Colonic mucosa (tissue), 4 donors: Measurements from ENCODE around the gene ITGB3BP. TPM values are rescaled to one million over a fixed set of nuclear protein-coding genes. Genes with fewer than 3 reads are reported as not detected.

Source experiments
- DNase-seq: peaks from one replicate; pipeline ENCODE4 v3.0.0-alpha.2; 2020
- H3K27ac ChIP-seq: fragments of 200-600 bp; one replicate; pipeline ENCODE4 v1.8.0; 2021
- H3K27me3 ChIP-seq: fragments of 200-600 bp; one replicate; pipeline ENCODE4 v1.8.0; 2021
- H3K36me3 ChIP-seq: fragments of 200-600 bp; one replicate; pipeline ENCODE4 v1.8.0; 2021
- H3K4me1 ChIP-seq: fragments of 200-600 bp; one replicate; pipeline ENCODE4 v1.8.0; 2021; ENCODE audit warnings: mild to moderate bottlenecking
- H3K4me3 ChIP-seq: fragments of 200-600 bp; one replicate; pipeline ENCODE4 v1.8.0; 2021
- H3K9ac ChIP-seq, 2 donors: one replicate each; pipeline ENCODE4 v1.7.0; 2013; ENCODE audit warnings: control low read depth in 2 of 2, low read depth in 2 of 2, low read length in 2 of 2
- H3K9me3 ChIP-seq: fragments of 200-600 bp; one replicate; pipeline ENCODE4 v1.8.0; 2021
- CTCF ChIP-seq: fragments of 200-600 bp; IDR thresholded peaks from one replicate; pipeline ENCODE4 v1.8.0; 2022; ENCODE audit warnings: antibody characterized with exemption, mild to moderate bottlenecking
- intact Hi-C: fragments of 100-400 bp; cut with DNase I; formaldehyde crosslinking; loops from one replicate; pipeline ENCODE4 v1.14.1; 2022
- total RNA-seq, 2 donors: library from RNA; stranded (reverse); fragmentation: NEBNext Ultra II Directional in 1 of 2; extraction: Animal tissue kit (Norgen Biotek cat#: 25700) in 1 of 2; gene quantifications; one replicate each; pipeline ENCODE4 v1.2.1, GENCODE V29; 2021
- donor health status: healthy.
- donor health status: DM: no; HTN: no; CAD: no.
- donor health status: DM: no; HTN: no; CAD: no.

ITGB3BP gene
- total RNA-seq, 2 donors from 2014 or later: 14.5 to 19.7 TPM

DNA sequence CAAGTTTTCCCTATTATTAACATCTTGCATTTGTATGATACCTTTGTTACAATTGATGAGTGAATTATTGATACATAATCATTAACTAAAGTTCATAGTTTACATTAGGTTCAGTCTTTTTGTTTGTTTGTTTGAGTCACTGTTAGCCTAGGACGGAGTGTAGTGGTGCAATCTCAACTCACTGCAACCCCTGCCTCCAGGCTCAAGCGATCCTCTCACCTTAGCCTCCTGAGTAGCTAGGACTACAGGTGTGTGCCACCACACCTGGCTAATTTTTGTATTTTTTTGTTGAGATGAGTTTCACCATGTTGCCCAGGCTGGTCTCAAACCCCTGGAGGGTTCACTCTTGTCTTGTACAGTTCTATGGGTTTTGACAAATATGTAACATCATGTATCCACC is 36.3 kb upstream of the ITGB3BP start:
- Histone ChIP-seq H3K9ac (no peak overlapping the region), H3K4me3 (no peak overlapping the region), H3K36me3 (no peaks in the 10 kb centered on the region), H3K4me1 (no peaks in the 10 kb centered on the region), H3K9me3 (no peaks in the 10 kb centered on the region), H3K27me3 (no peaks in the 10 kb centered on the region), H3K27ac (no peak overlapping the region)
- DNase-seq: no peak
- TF ChIP-seq CTCF: no peak
- intact Hi-C loops: no loop called here

DNA sequence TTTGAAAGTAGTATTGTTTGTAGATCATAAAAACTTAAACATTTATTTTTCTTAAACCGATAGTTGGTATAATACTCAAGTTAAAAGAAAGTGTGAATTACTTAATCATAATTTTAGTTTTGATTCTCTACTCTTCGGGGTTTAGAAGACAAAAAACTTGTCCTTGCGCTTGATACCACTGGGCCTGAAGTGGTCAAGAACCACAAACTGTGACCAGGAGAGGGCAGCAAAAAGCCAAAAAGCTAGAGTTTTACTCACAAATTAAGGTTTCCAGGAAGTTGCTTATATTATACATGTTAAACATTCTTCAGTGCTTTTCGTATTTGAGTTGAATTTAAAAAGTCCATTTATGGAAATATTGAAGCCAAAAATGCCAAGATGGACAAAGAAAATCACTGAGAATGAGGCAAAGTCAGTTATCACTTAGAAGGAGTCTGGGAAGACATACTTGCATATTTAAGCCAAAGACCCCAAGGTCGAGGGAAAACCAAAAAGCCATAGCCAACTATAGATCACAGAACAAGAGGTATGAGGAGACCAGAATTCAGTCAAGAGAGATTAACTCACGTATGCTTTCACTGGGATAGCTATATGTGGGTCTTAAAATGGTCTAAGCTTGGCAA is 34.5 kb upstream of the ITGB3BP start:
- Histone ChIP-seq H3K4me3 (no peak overlapping the region), H3K27ac (no peak overlapping the region), H3K36me3 (no peaks in the 10 kb centered on the region), H3K27me3 (no peaks in the 10 kb centered on the region), H3K4me1 (no peaks in the 10 kb centered on the region), H3K9me3 (no peaks in the 10 kb centered on the region), H3K9ac (no peak overlapping the region)
- intact Hi-C loops: no loop called here
- TF ChIP-seq CTCF: peak; percentile 32
- peak; percentile 45 for DNase-seq

DNA sequence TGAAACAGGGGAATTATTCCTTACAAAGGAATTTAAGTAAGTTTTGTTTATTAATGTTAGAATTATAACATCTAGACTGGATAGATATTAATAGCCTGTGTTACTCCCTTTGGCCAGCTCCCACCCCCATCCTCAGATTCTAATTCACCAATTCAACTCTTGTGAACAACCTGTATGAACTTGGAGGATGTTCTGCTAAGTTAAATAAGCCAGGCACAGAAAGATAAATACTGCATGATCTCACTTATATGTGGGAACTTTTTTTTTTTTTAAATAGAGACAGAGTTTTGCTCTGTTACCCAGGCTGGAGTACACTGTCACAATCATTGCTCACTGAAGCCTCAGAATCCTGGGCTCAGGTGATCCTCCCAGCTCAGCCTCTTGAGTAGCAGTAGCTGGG is 32.5 kb upstream of the ITGB3BP start:
- DNase-seq: no peak
- no peak for TF ChIP-seq CTCF

DNA sequence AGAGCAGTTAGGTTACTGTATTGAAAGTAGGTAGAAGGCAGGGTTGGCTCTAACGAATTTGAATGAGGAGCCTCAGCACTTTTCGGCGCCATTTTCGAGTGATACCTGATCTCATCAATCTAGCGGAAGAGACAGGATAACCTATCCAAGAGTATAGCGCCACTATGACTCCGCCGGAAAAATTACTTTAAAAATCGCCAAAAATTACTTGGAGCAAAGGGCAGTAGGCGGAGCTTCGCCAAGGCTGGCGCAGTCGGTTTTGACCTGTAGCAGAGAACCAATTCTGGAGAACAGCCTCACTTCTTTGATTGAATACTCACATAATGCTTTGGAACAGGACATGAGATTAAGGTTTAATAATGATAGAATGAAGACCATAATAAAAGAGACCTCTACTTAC is 25.9 kb upstream of the ITGB3BP start:
- Histone ChIP-seq H3K27ac (no peak overlapping the region), H3K4me1 (no peaks in the 10 kb centered on the region), H3K9me3 (no peaks in the 10 kb centered on the region), H3K4me3 (no peak overlapping the region), H3K36me3 (no peaks in the 10 kb centered on the region), H3K9ac (no peak overlapping the region), H3K27me3 (no peaks in the 10 kb centered on the region)
- DNase-seq: no peak
- intact Hi-C loops: no loop called here
- no peak for TF ChIP-seq CTCF

More for the DNA sequence above, 32.5 kb upstream of the ITGB3BP start:
- intact Hi-C loops: no loop called here
- Histone ChIP-seq H3K27ac (no peak overlapping the region), H3K9me3 (no peaks in the 10 kb centered on the region), H3K4me1 (no peaks in the 10 kb centered on the region), H3K36me3 (no peaks in the 10 kb centered on the region), H3K4me3 (no peak overlapping the region), H3K27me3 (no peaks in the 10 kb centered on the region), H3K9ac (no peak overlapping the region)

DNA sequence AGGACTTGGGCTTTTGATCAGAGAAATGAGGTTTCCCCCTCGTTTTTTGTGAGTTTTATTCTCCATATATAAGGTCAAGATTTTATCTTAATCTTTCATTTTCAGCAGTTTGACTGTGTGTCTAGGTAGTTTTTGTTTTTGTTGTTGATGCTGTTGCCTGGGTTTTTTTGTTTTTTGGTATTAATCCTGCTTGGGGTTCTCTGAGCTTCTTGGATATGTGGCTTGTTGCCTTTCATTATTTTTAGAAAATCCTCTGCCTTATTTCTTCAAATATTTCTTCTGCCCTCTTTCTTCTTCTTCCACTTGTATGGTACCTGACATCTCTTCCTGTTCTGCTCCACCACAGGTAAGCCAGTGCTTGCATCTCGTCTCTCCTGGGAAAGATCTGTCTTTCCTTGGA is 25.3 kb upstream of the ITGB3BP start:
- TF ChIP-seq CTCF: no peak
- no peak overlapping the region for H3K9ac ChIP-seq
- intact Hi-C loops: no loop called here
- no peak overlapping the region for H3K4me3 ChIP-seq
- no peaks in the 10 kb centered on the region for H3K36me3 ChIP-seq
- DNase-seq: no peak
- no peaks in the 10 kb centered on the region for H3K27me3 ChIP-seq
- no peaks in the 10 kb centered on the region for H3K9me3 ChIP-seq
- H3K4me1 ChIP-seq: no peaks in the 10 kb centered on the region
- no peak overlapping the region for H3K27ac ChIP-seq
